ENCODE results near the gene CLASP1.
"Not testable (repeated sequence)": the region's sequence is repeated elsewhere in the genome, so short reads cannot be mapped to it uniquely, and the experiment has no call there.

The CLASP1 gene

DNA sequence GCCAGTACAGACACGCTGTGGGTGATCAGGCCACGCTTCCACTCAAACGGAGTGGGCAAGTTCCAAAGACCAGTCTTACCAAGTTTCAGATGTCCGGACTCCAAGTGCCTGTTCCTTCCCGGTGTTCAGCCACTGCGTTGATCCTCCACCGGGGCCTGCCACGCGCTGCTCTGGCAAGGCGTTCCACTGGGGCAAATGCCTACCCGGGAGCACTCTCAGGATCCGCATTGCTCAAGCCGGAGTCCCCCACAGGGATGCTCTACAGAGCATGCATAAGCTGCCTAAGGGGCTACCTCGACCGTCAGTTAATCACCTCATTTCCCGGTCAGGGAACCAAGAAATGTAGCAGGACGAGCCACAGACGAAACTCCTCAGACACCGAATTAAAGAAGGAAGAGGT is 37.0 kb upstream of the CLASP1 start:
- H3K4me3 ChIP-seq (ENCODE audit: low read depth, low read length): no peak overlapping the region
- POLR2A ChIA-PET: no interaction called here
- TF ChIP-seq, protein P1, sequence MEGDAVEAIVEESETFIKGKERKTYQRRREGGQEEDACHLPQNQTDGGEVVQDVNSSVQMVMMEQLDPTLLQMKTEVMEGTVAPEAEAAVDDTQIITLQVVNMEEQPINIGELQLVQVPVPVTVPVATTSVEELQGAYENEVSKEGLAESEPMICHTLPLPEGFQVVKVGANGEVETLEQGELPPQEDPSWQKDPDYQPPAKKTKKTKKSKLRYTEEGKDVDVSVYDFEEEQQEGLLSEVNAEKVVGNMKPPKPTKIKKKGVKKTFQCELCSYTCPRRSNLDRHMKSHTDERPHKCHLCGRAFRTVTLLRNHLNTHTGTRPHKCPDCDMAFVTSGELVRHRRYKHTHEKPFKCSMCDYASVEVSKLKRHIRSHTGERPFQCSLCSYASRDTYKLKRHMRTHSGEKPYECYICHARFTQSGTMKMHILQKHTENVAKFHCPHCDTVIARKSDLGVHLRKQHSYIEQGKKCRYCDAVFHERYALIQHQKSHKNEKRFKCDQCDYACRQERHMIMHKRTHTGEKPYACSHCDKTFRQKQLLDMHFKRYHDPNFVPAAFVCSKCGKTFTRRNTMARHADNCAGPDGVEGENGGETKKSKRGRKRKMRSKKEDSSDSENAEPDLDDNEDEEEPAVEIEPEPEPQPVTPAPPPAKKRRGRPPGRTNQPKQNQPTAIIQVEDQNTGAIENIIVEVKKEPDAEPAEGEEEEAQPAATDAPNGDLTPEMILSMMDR (IDR thresholded peaks at IDR 0.05; ENCODE audit: insufficient read depth, low read length, missing control alignments): no peak
- CTCF ChIA-PET: no interaction called here
- DNase-seq (ENCODE audit: low read depth, low spot score): no peak

DNA sequence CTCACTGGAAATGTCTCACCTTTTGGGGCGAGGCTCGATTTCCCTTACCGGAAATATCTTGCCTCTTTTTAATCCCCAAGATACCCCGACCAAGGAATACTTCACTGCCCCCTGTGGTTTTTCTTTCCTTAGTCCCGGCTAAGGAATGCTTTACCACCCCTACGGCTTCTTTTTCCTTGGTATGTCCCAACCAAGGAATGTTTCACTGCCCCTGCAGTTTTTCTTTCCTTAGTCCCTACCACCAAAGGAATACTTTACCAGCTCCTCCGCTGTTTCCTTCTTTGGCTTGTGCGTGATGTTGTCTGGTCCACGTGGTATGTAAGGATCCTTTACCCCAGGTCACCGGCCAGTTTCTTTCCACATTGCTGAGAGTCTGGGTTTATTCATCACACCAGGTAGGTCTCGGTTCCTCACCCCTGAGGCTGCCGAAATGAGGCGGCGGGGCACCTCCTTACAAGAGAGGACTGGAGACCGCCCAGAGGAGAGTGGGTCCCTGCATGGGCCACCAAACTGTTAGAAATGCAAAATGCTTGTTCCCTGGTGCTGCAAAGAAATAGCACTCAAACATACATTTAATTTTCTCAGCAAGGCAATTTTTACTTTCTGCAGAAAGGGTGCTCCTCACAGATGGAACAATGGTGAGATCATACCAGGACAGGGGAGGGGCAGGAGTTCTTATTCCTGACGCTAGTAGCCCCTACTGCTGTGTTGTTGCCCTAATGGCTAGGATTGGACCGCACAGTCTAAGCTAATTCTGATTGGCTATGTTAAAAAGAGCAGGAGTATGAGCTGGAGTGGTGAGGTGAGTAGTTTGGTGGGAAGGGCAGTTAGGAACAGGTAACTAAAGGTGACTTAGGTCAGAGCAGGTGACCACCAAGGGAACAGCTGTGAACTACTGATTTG is 33.4 kb upstream of the CLASP1 start:
- DNase-seq (ENCODE audit: low read depth, low spot score): no peak
- TF ChIP-seq, protein P1 (IDR thresholded peaks at IDR 0.05; ENCODE audit: insufficient read depth, low read length, missing control alignments): no peak
- ChIA-PET CTCF (interaction anchor here (0.7 to 0.9 kb wide), 2 partner anchors 17 to 151 kb away, joined by 3 read pairs; no protein-coding TSS in a partner anchor), POLR2A (no interaction called here)
- no peak overlapping the region for H3K4me3 ChIP-seq (ENCODE audit: low read depth, low read length)

- TF ChIP-seq, protein P1 (IDR thresholded peaks at IDR 0.05; ENCODE audit: insufficient read depth, low read length, missing control alignments): no peak
- CTCF ChIA-PET: interaction anchor here (1.1 to 1.5 kb wide), 4 partner anchors 12 to 275 kb away, joined by 3 to 5 read pairs (median 4); no protein-coding TSS in a partner anchor
Observed at GRCh38 chr2:121677855-121678254, 28.6 kb upstream of the CLASP1 start.

GRCh38 chr2:121671621-121672020 is 22.4 kb upstream of the CLASP1 start:
- H3K4me3 ChIP-seq (ENCODE audit: low read depth, low read length); CTCF ChIA-PET; POLR2A ChIA-PET: not testable (repeated sequence)

More at GRCh38 chr2:121677855-121678254, 28.6 kb upstream of the CLASP1 start:
- no peak overlapping the region for H3K4me3 ChIP-seq (ENCODE audit: low read depth, low read length)
- POLR2A ChIA-PET: no interaction called here
- no peak for DNase-seq (ENCODE audit: low read depth, low spot score)

DNA sequence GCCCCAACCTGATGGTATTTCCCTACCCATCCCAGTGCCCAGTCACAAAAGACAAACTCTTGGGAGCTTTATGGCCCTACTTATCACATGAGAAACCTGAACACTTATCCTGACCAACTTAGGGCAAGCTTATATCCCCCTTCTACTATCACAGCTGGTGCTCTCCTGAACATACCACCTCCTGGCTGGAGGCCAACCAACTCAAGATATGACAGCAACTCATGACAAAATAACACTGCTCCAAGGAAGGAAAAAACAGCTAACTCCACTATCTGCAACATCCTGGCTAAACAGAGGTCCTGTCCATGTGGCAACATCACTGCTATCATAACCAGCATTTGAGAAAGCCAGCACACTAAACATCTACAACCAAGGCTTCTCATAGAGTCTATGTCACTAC is 20.9 kb upstream of the CLASP1 start:
- ChIA-PET CTCF (no interaction called here), POLR2A (interaction anchor here (0.9 kb wide), 1 partner anchor 20 kb away, joined by 3 read pairs; no protein-coding TSS in a partner anchor)
- DNase-seq (ENCODE audit: low read depth, low spot score): no peak
- TF ChIP-seq, protein P1 (IDR thresholded peaks at IDR 0.05; ENCODE audit: insufficient read depth, low read length, missing control alignments): no peak
- no peak overlapping the region for H3K4me3 ChIP-seq (ENCODE audit: low read depth, low read length)

More at GRCh38 chr2:121671621-121672020, 22.4 kb upstream of the CLASP1 start:
- not testable (repeated sequence) for DNase-seq (ENCODE audit: low read depth, low spot score)

DNA sequence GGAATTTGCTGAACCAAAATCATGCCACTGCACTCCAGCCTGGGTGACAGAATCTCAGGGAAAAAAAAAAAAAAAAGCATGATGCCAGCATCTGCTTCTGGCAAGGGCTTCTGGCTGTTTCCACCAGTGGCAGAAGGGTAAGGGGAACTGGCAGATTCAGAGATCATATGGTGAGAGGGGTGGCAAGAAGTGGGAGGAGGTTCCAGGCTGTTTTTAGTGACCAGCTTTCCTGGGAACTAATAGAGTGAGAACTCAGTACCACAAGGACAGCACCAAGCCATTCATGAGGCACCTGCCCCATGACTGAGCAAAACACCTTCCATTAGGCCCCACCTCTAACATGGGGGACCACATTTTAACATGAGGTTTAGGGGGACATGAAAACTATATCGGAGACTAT is 18.4 kb upstream of the CLASP1 start:
- DNase-seq (ENCODE audit: low read depth, low spot score): no peak
- CTCF ChIA-PET: interaction anchor here (1.8 kb wide), 1 partner anchor 22 kb away, joined by 6 read pairs; no protein-coding TSS in a partner anchor
- POLR2A ChIA-PET: no interaction called here
- no peak overlapping the region for H3K4me3 ChIP-seq (ENCODE audit: low read depth, low read length)
- TF ChIP-seq, protein P1 (IDR thresholded peaks at IDR 0.05; ENCODE audit: insufficient read depth, low read length, missing control alignments): no peak
